ENCODE data around the gene UPP2. TPM values are rescaled to one million over a fixed set of nuclear protein-coding genes. Genes with fewer than 3 reads are reported as not detected.

The UPP2 gene
- total and polyA plus RNA-seq, 9 of the 15 experiments (the other 6 are each of a cell fraction or from before 2014, with no cell fraction given): not detected

GRCh38 chr2:158174956-158175355 is 73.3 kb downstream of the UPP2 start:
- DNase-seq (ENCODE audit: extremely low read depth in 1 of 4, low spot score in 3 of 4) (no peak), FAIRE-seq (no peak), ATAC-seq (peak; percentile 51; the same call in 1 of the 3 replicates)
- Histone ChIP-seq H3K4me1 (replicated peaks in 1 of 2; ENCODE audit: control insufficient read depth in 2 of 2, insufficient read depth in 2 of 2, low read length in 2 of 2) (no peaks in the 10 kb centered on the region), H3K36me3 (ENCODE audit: control insufficient read depth, insufficient read depth, low read length) (no peaks in the 10 kb centered on the region), H3K79me2 (ENCODE audit: control insufficient read depth, insufficient read depth, low read length) (no peaks in the 10 kb centered on the region), H3K9me1 (ENCODE audit: control insufficient read depth, insufficient read depth, low read length) (no peaks in the 10 kb centered on the region), H3K27me3 (ENCODE audit: control insufficient read depth in 2 of 2, insufficient read depth in 2 of 2, low read length in 2 of 2) (no peaks in the 10 kb centered on the region), H2AFZ (ENCODE audit: low read depth, low read length) (no peak overlapping the region; the same call in 1 of the 2 replicates), H3K4me2 (ENCODE audit: insufficient read depth, low read length) (no peak overlapping the region), H3K4me3 (no peak overlapping the region), H3K27ac (ENCODE audit: extremely low read depth, low read depth, low read length) (no peak overlapping the region), H4K20me1 (replicated peaks; ENCODE audit: control insufficient read depth, insufficient read depth, low read length) (no peaks in the 10 kb centered on the region), H3K9ac (ENCODE audit: insufficient read depth in 1 of 2, low read depth in 2 of 2, low read length in 2 of 2) (no peak overlapping the region), H3K9me3 (replicated peaks; ENCODE audit: control insufficient read depth, insufficient read depth, low read depth, low read length) (no peaks in the 10 kb centered on the region)
- in situ Hi-C loops (cut with MboI) (no loop called here), intact Hi-C loops (cut with micrococcal nuclease) (loop anchor here (10.0 kb wide), 1 partner anchor 440 kb away; no protein-coding TSS in a partner anchor)
- 32% methylated on average over 5 of the region's 5 CpGs for WGBS (ENCODE audit: insufficient coverage, low coverage, missing lambda C conversion rate)
- CTCF ChIA-PET (ENCODE audit: low intra/inter-chr PET ratio): no interaction called here
- no TSS peak for BruUV-seq (replicated peaks)
- POLR2A ChIA-PET: interaction anchor here (0.6 kb wide), 1 partner anchor 426 kb away, joined by 3 read pairs; no protein-coding TSS in a partner anchor
- TF ChIP-seq ZKSCAN1 (IDR thresholded peaks at IDR 0.05; ENCODE audit: low read depth, low read length): peak; percentile 70
- TF ChIP-seq, protein P1, sequence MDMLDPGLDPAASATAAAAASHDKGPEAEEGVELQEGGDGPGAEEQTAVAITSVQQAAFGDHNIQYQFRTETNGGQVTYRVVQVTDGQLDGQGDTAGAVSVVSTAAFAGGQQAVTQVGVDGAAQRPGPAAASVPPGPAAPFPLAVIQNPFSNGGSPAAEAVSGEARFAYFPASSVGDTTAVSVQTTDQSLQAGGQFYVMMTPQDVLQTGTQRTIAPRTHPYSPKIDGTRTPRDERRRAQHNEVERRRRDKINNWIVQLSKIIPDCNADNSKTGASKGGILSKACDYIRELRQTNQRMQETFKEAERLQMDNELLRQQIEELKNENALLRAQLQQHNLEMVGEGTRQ (CRISPR knock-in tag; IDR thresholded peaks at IDR 0.05): no peak

DNA sequence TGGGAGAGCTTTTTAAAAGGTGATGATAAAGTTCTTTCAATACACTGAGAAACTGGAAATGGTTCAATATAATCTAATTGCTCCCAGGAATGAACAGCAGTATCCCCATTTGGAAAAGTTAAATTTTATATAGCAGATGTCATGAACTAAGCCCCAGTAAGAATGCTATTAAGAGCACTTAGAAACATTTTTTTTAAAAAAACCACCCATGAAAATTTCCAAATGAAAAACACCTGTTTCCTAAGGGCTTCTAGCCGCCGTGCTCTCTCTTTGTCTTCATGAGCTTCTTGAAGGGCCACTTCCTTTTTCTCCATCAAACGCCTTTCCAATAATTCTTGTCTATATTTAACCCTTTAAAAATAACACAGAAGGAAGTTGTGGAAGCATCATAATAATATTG is 77.0 kb downstream of the UPP2 start:
- Histone ChIP-seq H3K4me3 (no peak overlapping the region), H3K4me1 (replicated peaks in 1 of 2; ENCODE audit: control insufficient read depth in 2 of 2, insufficient read depth in 2 of 2, low read length in 2 of 2) (no peaks in the 10 kb centered on the region), H3K27me3 (ENCODE audit: control insufficient read depth in 2 of 2, insufficient read depth in 2 of 2, low read length in 2 of 2) (no peaks in the 10 kb centered on the region), H2AFZ (ENCODE audit: low read depth, low read length) (no peak overlapping the region), H3K9me3 (replicated peaks; ENCODE audit: control insufficient read depth, insufficient read depth, low read depth, low read length) (no peaks in the 10 kb centered on the region), H3K27ac (ENCODE audit: extremely low read depth, low read depth, low read length) (no peak overlapping the region), H3K9ac (ENCODE audit: insufficient read depth in 1 of 2, low read depth in 2 of 2, low read length in 2 of 2) (no peak overlapping the region), H4K20me1 (replicated peaks; ENCODE audit: control insufficient read depth, insufficient read depth, low read length) (no peaks in the 10 kb centered on the region), H3K9me1 (ENCODE audit: control insufficient read depth, insufficient read depth, low read length) (no peaks in the 10 kb centered on the region), H3K36me3 (ENCODE audit: control insufficient read depth, insufficient read depth, low read length) (no peaks in the 10 kb centered on the region), H3K79me2 (ENCODE audit: control insufficient read depth, insufficient read depth, low read length) (no peaks in the 10 kb centered on the region), H3K4me2 (ENCODE audit: insufficient read depth, low read length) (no peak overlapping the region)
- WGBS (ENCODE audit: insufficient coverage, low coverage, missing lambda C conversion rate): 38% methylated on average over 3 of the region's 3 CpGs
- BruUV-seq (replicated peaks): no TSS peak
- FAIRE-seq: no peak
- in situ Hi-C loops (cut with MboI) (no loop called here), intact Hi-C loops (cut with micrococcal nuclease) (loop anchor here (1.0 to 10.0 kb wide), 3 partner anchors 144 to 567 kb away; no protein-coding TSS in a partner anchor)
- DNase-seq (ENCODE audit: extremely low read depth in 1 of 4, low spot score in 3 of 4): no peak
- ATAC-seq: no peak
- TF ChIP-seq STAT5A (IDR thresholded peaks at IDR 0.05; ENCODE audit: borderline replicate concordance, low read length) (no peak), BCOR (IDR thresholded peaks at IDR 0.05) (no peak), ZNF165 (CRISPR knock-in tag; IDR thresholded peaks at IDR 0.05; ENCODE audit: borderline replicate concordance) (no peak), ZNF507 (tag; conservative IDR thresholded peaks at IDR 0.05) (no peak), DDX20 (tag; IDR thresholded peaks at IDR 0.05; ENCODE audit: low read depth) (no peak)
- POLR2A ChIA-PET: interaction anchor here (0.6 to 2.9 kb wide), 3 partner anchors 10 to 437 kb away, joined by 3 to 9 read pairs (median 4); no protein-coding TSS in a partner anchor
- CTCF ChIA-PET (ENCODE audit: low intra/inter-chr PET ratio): no interaction called here

Measured in K562 (cell line).